SK-N-SH treated with all-trans-retinoic acid at 6 μM for 48 hours (cell line): ENCODE results near the gene IAPP.

ENCODE experiments used
- ATAC-seq: fragments of 200-7000 bp; cut with Tn5 transposase; 3 replicates; pipeline ENCODE4 v1.9.1; 2020; ENCODE audit warnings: mild to moderate bottlenecking, moderate library complexity
- ARNTL ChIP-seq: fragments of 450-650 bp; formaldehyde crosslinking; IDR thresholded peaks from 2 replicates; pipeline ENCODE4 v1.5.0; 2020; ENCODE audit warnings: low read depth, mild to moderate bottlenecking, moderate library complexity, borderline replicate concordance
- BACH2 ChIP-seq: fragments of 250-450 bp; sonication (Bioruptor Pico); IDR thresholded peaks from 2 replicates; pipeline ENCODE4 v1.9.0; 2021; ENCODE audit warnings: mild to moderate bottlenecking, borderline replicate concordance
- CREB5 ChIP-seq: fragments of 250-450 bp; sonication (Bioruptor Pico); IDR thresholded peaks from 2 replicates; pipeline ENCODE4 v1.5.1; 2020; ENCODE audit warnings: low read depth, mild to moderate bottlenecking, moderate library complexity
- CSDC2 ChIP-seq: fragments of 250-450 bp; sonication (Bioruptor Pico); IDR thresholded peaks from 2 replicates; pipeline ENCODE4 v1.5.0; 2020; ENCODE audit warnings: mild to moderate bottlenecking, moderate library complexity
- CSRNP3 ChIP-seq: fragments of 250-450 bp; sonication (Bioruptor Pico); IDR thresholded peaks from 2 replicates; pipeline ENCODE4 v1.5.1; 2021; ENCODE audit warnings: mild to moderate bottlenecking, moderate library complexity
- ESRRG ChIP-seq: fragments of 250-450 bp; sonication (Bioruptor Pico); IDR thresholded peaks from 2 replicates; pipeline ENCODE4 v1.6.1; 2021; ENCODE audit warnings: mild to moderate bottlenecking
- GLIS3 ChIP-seq: fragments of 250-450 bp; sonication (Bioruptor Pico); IDR thresholded peaks from 2 replicates; pipeline ENCODE4 v1.5.0; 2020; ENCODE audit warnings: mild to moderate bottlenecking, moderate library complexity
- ISL1 ChIP-seq: fragments of 250-450 bp; sonication (Bioruptor Pico); IDR thresholded peaks from 2 replicates; pipeline ENCODE4 v2.1.2; 2022; ENCODE audit warnings: mild to moderate bottlenecking, moderate library complexity
- OSR1 ChIP-seq: fragments of 250-450 bp; sonication (Bioruptor Pico); IDR thresholded peaks from 2 replicates; pipeline ENCODE4 v1.8.0; 2022; ENCODE audit warnings: moderate library complexity, mild to moderate bottlenecking, inconsistent platforms
- PATZ1 ChIP-seq: fragments of 250-450 bp; sonication (Bioruptor Pico); IDR thresholded peaks from 2 replicates; pipeline ENCODE4 v1.8.0; 2020; ENCODE audit warnings: mild to moderate bottlenecking, moderate library complexity, borderline replicate concordance
- POU6F1 ChIP-seq: fragments of 250-450 bp; sonication (Bioruptor Pico); IDR thresholded peaks from 2 replicates; pipeline ENCODE4 v1.8.0; 2021; ENCODE audit warnings: low read depth, mild to moderate bottlenecking, moderate library complexity, borderline replicate concordance
- PPARA ChIP-seq: fragments of 250-450 bp; sonication (Bioruptor Pico); IDR thresholded peaks from 2 replicates; pipeline ENCODE4 v1.5.0; 2020; ENCODE audit warnings: mild to moderate bottlenecking, borderline replicate concordance
- SNAI2 ChIP-seq: fragments of 250-450 bp; sonication (Bioruptor Pico); IDR thresholded peaks from 2 replicates; pipeline ENCODE4 v1.5.0; 2020; ENCODE audit warnings: mild to moderate bottlenecking, moderate library complexity
- TCF4 ChIP-seq: fragments of 250-450 bp; sonication (Bioruptor Pico); IDR thresholded peaks from 2 replicates; pipeline ENCODE4 v1.8.0; 2021; ENCODE audit warnings: mild to moderate bottlenecking, moderate library complexity, borderline replicate concordance
- TSHZ2 ChIP-seq: fragments of 250-450 bp; sonication (Bioruptor Pico); IDR thresholded peaks from 2 replicates; pipeline ENCODE4 v1.5.0; 2020; ENCODE audit warnings: mild to moderate bottlenecking, moderate library complexity
- ZFP3 ChIP-seq: fragments of 250-450 bp; sonication (Bioruptor Pico); IDR thresholded peaks from 2 replicates; pipeline ENCODE4 v1.5.0; 2020; ENCODE audit warnings: mild to moderate bottlenecking, moderate library complexity
- ZFP30 ChIP-seq: fragments of 450-650 bp; formaldehyde crosslinking; IDR thresholded peaks from 2 replicates; pipeline ENCODE4 v1.5.0; 2022; ENCODE audit warnings: mild to moderate bottlenecking, moderate library complexity
- ZNF565 ChIP-seq: fragments of 450-650 bp; formaldehyde crosslinking; conservative IDR thresholded peaks from 2 replicates; pipeline ENCODE4 v1.5.0; 2020; ENCODE audit warnings: low read depth, mild to moderate bottlenecking, moderate library complexity
- ZNF70 ChIP-seq: fragments of 450-650 bp; formaldehyde crosslinking; IDR thresholded peaks from 2 replicates; pipeline ENCODE4 v1.5.0; 2020; ENCODE audit warnings: mild to moderate bottlenecking, moderate library complexity
- ZNF8 ChIP-seq: fragments of 450-650 bp; formaldehyde crosslinking; IDR thresholded peaks from 2 replicates; pipeline ENCODE4 v1.5.0; 2020; ENCODE audit warnings: mild to moderate bottlenecking, moderate library complexity

Gene IAPP

GRCh38 chr12:21346542-21347205, 26.0 kb upstream of the IAPP start:
- no peak for TF ChIP-seq CSDC2
- TF ChIP-seq ZFP3, result no peak
- no peak for TF ChIP-seq ESRRG (CRISPR knock-in tag)
- TF ChIP-seq ISL1 (CRISPR knock-in tag), result no peak
- TF ChIP-seq ZNF70 (CRISPR knock-in tag), result no peak
- TF ChIP-seq PATZ1 (CRISPR knock-in tag), result no peak
- no peak for TF ChIP-seq POU6F1 (CRISPR knock-in tag)
- TF ChIP-seq OSR1 (CRISPR knock-in tag), result no peak
- no peak for TF ChIP-seq BACH2 (CRISPR knock-in tag)
- no peak for TF ChIP-seq ZNF8 (CRISPR knock-in tag)
- TF ChIP-seq ZNF565 (CRISPR knock-in tag), result no peak
- no peak for TF ChIP-seq TSHZ2 (CRISPR knock-in tag)
- TF ChIP-seq GLIS3 (CRISPR knock-in tag), result no peak
- TF ChIP-seq CREB5, result no peak
- no peak for TF ChIP-seq SNAI2 (CRISPR knock-in tag)
- TF ChIP-seq ZFP30, result no peak
- no peak for TF ChIP-seq CSRNP3 (CRISPR knock-in tag)
- no peak for TF ChIP-seq ARNTL (CRISPR knock-in tag)
- no peak for TF ChIP-seq TCF4
- ATAC-seq, result no peak

GRCh38 chr12:21350975-21351374, 21.7 kb upstream of the IAPP start:
- no peak for ATAC-seq
- TF ChIP-seq ZFP30, result no peak
- no peak for TF ChIP-seq ZFP3
- TF ChIP-seq PPARA (CRISPR knock-in tag), result no peak
- no peak for TF ChIP-seq ZNF70 (CRISPR knock-in tag)
- TF ChIP-seq CSRNP3 (CRISPR knock-in tag), result no peak
- TF ChIP-seq ZNF8 (CRISPR knock-in tag), result no peak
- TF ChIP-seq SNAI2 (CRISPR knock-in tag), result no peak
- no peak for TF ChIP-seq CSDC2
- no peak for TF ChIP-seq OSR1 (CRISPR knock-in tag)
- TF ChIP-seq TCF4, result no peak
- TF ChIP-seq BACH2 (CRISPR knock-in tag), result no peak
- TF ChIP-seq POU6F1 (CRISPR knock-in tag), result no peak
- no peak for TF ChIP-seq CREB5
- TF ChIP-seq TSHZ2 (CRISPR knock-in tag), result no peak
- TF ChIP-seq, all 23 proteins: peak for 0
